HG02588 (cell line): ENCODE measurements around the gene TRIOBP.

Experiments
- ATAC-seq: cut with Tn5 transposase; IDR thresholded peaks from one replicate; pipeline ENCODE4 v1.9.1; 2021; ENCODE audit warnings: mild to moderate bottlenecking, moderate library complexity; ENCODE audit not compliant: unreplicated experiment

TRIOBP gene

GRCh38 chr22:37802310-37803194 is 105.7 kb downstream of the TRIOBP start:
- no peak for ATAC-seq

GRCh38 chr22:37803195-37803638 is 106.4 kb downstream of the TRIOBP start:
- ATAC-seq: no peak

- ATAC-seq: no peak
Measured at GRCh38 chr22:37803639-37804351, 106.9 kb downstream of the TRIOBP start.

- ATAC-seq: no peak
Measured at GRCh38 chr22:37804352-37804880, 107.6 kb downstream of the TRIOBP start.

- ATAC-seq: no peak
Measured at GRCh38 chr22:37804881-37805809, 108.3 kb downstream of the TRIOBP start.

- ATAC-seq: no peak
Measured at GRCh38 chr22:37805810-37806277, 109.0 kb downstream of the TRIOBP start.

GRCh38 chr22:37806409-37807333 is 109.8 kb downstream of the TRIOBP start:
- ATAC-seq: no peak

- ATAC-seq: peak; percentile 73
Measured at GRCh38 chr22:37807410-37808293, 110.8 kb downstream of the TRIOBP start, which contains the start of gene GCAT. Gene GCAT (plus strand): TSS chr22:37807934. CDS start chr22:37807968, 34 bp downstream.

GRCh38 chr22:37808294-37808657 is 111.4 kb downstream of the TRIOBP start:
- ATAC-seq: no peak

- no peak for ATAC-seq
Measured at GRCh38 chr22:37809672-37810333, 113.0 kb downstream of the TRIOBP start.

- no peak for ATAC-seq
Measured at GRCh38 chr22:37811867-37812266, 115.0 kb downstream of the TRIOBP start.

- ATAC-seq: no peak
Measured at GRCh38 chr22:37812869-37813678, 116.2 kb downstream of the TRIOBP start.

- ATAC-seq: no peak
Measured at GRCh38 chr22:37815593-37815992, 118.7 kb downstream of the TRIOBP start.

- ATAC-seq: no peak
Measured at GRCh38 chr22:37816543-37817180, 119.8 kb downstream of the TRIOBP start.

GRCh38 chr22:37817705-37818408 is 121.0 kb downstream of the TRIOBP start:
- peak; percentile 48 for ATAC-seq
